ENCODE data around the gene MYL6. TPM values are rescaled to one million over a fixed set of nuclear protein-coding genes. Genes with fewer than 3 reads are reported as not detected.

The MYL6 gene
- total and polyA plus RNA-seq, 10 of the 15 experiments (the other 5 are each of a cell fraction or from before 2014, with no cell fraction given), result 1,000 to 4,116 (median 1,828) TPM

- no peaks in the 10 kb centered on the region for H3K27me3 ChIP-seq (replicated peaks in 1 of 2; ENCODE audit: control insufficient read depth in 2 of 2, insufficient read depth in 2 of 2, low read length in 1 of 2)
- FAIRE-seq (peak; percentile 18), ATAC-seq (peak; percentile 18), DNase-seq (ENCODE audit: low read depth, low spot score) (no peak)
- SMC1A ChIA-PET (ENCODE audit: uncharacterized antibody, unreplicated experiment), result interaction anchor here (0.6 to 2.4 kb wide), 5 partner anchors 17 to 34 kb away, joined by 3 to 12 read pairs (median 3); partner anchors contain the start of genes ESYT1 and SMARCC2
- H3K4me2 ChIP-seq (ENCODE audit: control insufficient read depth, insufficient read depth), result peak overlapping the region; percentile 98
- TSS peak; percentile 73 for BruUV-seq (replicated peaks)
- POLR2A ChIA-PET, result interaction anchor here (0.5 to 2.5 kb wide), 16 partner anchors 8 to 1094 kb away, joined by 3 to 19 read pairs (median 4); partner anchors contain the start of genes ESYT1, PA2G4, RAB5B and RNF41
- H3K36me3 ChIP-seq (ENCODE audit: control insufficient read depth in 2 of 2, insufficient read depth in 2 of 2, low read length in 1 of 2), result peaks cover 23 to 28% of the 10 kb centered on the region in 2 experiments
- H3K79me2 ChIP-seq (ENCODE audit: control insufficient read depth, insufficient read depth, low read length), result peaks cover 39% of the 10 kb centered on the region
- intact Hi-C loops (cut with micrococcal nuclease; ENCODE audit: unreplicated experiment) (loop anchor here (2.0 kb wide), 1 partner anchor 30 kb away; the partner anchor contains the start of gene SMARCC2), in situ Hi-C loops (cut with MboI) (no loop called here)
- peak overlapping the region; percentile 89 for H3K9ac ChIP-seq (ENCODE audit: control insufficient read depth, insufficient read depth, low read length)
- H4K20me1 ChIP-seq (ENCODE audit: control insufficient read depth, insufficient read depth), result no peaks in the 10 kb centered on the region
- CTCF ChIA-PET, result interaction anchor here (0.6 to 2.2 kb wide), 11 partner anchors 14 to 430 kb away, joined by 3 to 13 read pairs (median 4); partner anchors contain the start of genes CD63, ESYT1 and SMARCC2
- H3K9me3 ChIP-seq (replicated peaks; ENCODE audit: control insufficient read depth, insufficient read depth, low read length), result no peaks in the 10 kb centered on the region
- H3K27ac ChIP-seq (ENCODE audit: control insufficient read depth, insufficient read depth), result peak overlapping the region; percentile 91
- RAD21 ChIA-PET (ENCODE audit: unreplicated experiment), result interaction anchor here (1.2 to 2.8 kb wide), 7 partner anchors 17 to 62 kb away, joined by 3 to 18 read pairs (median 5); partner anchors contain the start of genes ESYT1, RNF41, SMARCC2 and ZC3H10
- WGBS (ENCODE audit: insufficient coverage, insufficient replicate concordance, low lambda C conversion rate, missing lambda C conversion rate), result 0% methylated on average over 6 of the region's 6 CpGs
- H3K4me3 ChIP-seq, result peak overlapping the region; percentile 90
- H3K4me1 ChIP-seq (ENCODE audit: control insufficient read depth, insufficient read depth, low read length), result peaks cover 17% of the 10 kb centered on the region
- H2AFZ ChIP-seq (ENCODE audit: control insufficient read depth, low read depth, low read length), result no peak overlapping the region
- TF ChIP-seq GATAD2B (conservative IDR thresholded peaks at IDR 0.05; ENCODE audit: low read depth), result no peak
- no peak for TF ChIP-seq FOS (IDR thresholded peaks at IDR 0.05; ENCODE audit: borderline replicate concordance, extremely low read depth, insufficient read length)
- TF ChIP-seq POLR2A (IDR thresholded peaks at IDR 0.05; ENCODE audit: low read depth, low read length), result peak; percentile 31; the same call in 1 of the 2 replicates
- TF ChIP-seq NBN (IDR thresholded peaks at IDR 0.05), result no peak
- TF ChIP-seq HDAC6 (IDR thresholded peaks at IDR 0.05; ENCODE audit: unreplicated experiment), result no peak
- no peak for TF ChIP-seq EED (IDR thresholded peaks at IDR 0.05; ENCODE audit: low read depth)
- no peak for TF ChIP-seq CHD2 (IDR thresholded peaks at IDR 0.05; ENCODE audit: borderline replicate concordance, low read depth, low read length)
- no peak for TF ChIP-seq E2F4 (IDR thresholded peaks at IDR 0.05; ENCODE audit: low read depth, low read length)
- TF ChIP-seq YY1 (IDR thresholded peaks at IDR 0.05; ENCODE audit: low read depth, low read length), result no peak
- peak in 1 of 2 experiments; percentile 78; a peak in 3 of 4 replicates for TF ChIP-seq SRF (IDR thresholded peaks at IDR 0.05; ENCODE audit: low read depth in 2 of 2, low read length in 2 of 2)
- no peak for TF ChIP-seq BCL11A (IDR thresholded peaks at IDR 0.05; ENCODE audit: low read depth, low read length)
- no peak for TF ChIP-seq PAX8 (IDR thresholded peaks at IDR 0.05)
- TF ChIP-seq CBX3 (IDR thresholded peaks at IDR 0.05; ENCODE audit: borderline replicate concordance, low read depth), result no peak
- TF ChIP-seq NR2F1 (conservative IDR thresholded peaks at IDR 0.05), result no peak
- no peak for TF ChIP-seq EGR1 (IDR thresholded peaks at IDR 0.05; ENCODE audit: borderline replicate concordance in 1 of 2, low read depth in 2 of 2, low read length in 2 of 2)
- no peak for TF ChIP-seq ELK1 (IDR thresholded peaks at IDR 0.05; ENCODE audit: low read depth, low read length)
- TF ChIP-seq SUZ12 (IDR thresholded peaks at IDR 0.05; ENCODE audit: unreplicated experiment), result no peak
- TF ChIP-seq TARDBP (IDR thresholded peaks at IDR 0.05; ENCODE audit: borderline replicate concordance), result no peak
- peak; percentile 34; the same call in 1 of the 2 replicates for TF ChIP-seq POLR2AphosphoS2 (IDR thresholded peaks at IDR 0.05; ENCODE audit: low read depth, low read length)
- peak; percentile 10; the same call in 1 of the 2 replicates for TF ChIP-seq SPI1 (IDR thresholded peaks at IDR 0.05; ENCODE audit: borderline replicate concordance, insufficient read depth, low read depth, low read length)
- no peak for TF ChIP-seq SMAD1 (IDR thresholded peaks at IDR 0.05; ENCODE audit: low read depth, partially characterized antibody)
- no peak for TF ChIP-seq TCF12 (IDR thresholded peaks at IDR 0.05; ENCODE audit: low read depth, low read length)
- TF ChIP-seq RUNX3 (IDR thresholded peaks at IDR 0.05; ENCODE audit: low read length), result no peak
- TF ChIP-seq NFYB (IDR thresholded peaks at IDR 0.05; ENCODE audit: insufficient read depth, low read depth, low read length), result no peak
Measured at GRCh38 chr12:56158926-56159461, 835 bp downstream of the MYL6 start.
